Left cardiac atrium (tissue), 4 donors: ENCODE data around the gene GPR6. TPM values are rescaled to one million over a fixed set of nuclear protein-coding genes. Genes with fewer than 3 reads are reported as not detected.

Source experiments
- ATAC-seq, 2 donors: fragments of 200-7000 bp; cut with Tn5 transposase; one replicate each; pipeline ENCODE4 v1.9.1; 2020; ENCODE audit warnings: mild to moderate bottlenecking in 2 of 2, moderate library complexity in 2 of 2
- DNase-seq: peaks from one replicate; pipeline ENCODE4 v3.0.0-alpha.2; 2020
- intact Hi-C, 2 donors: fragments of 100-400 bp; cut with DNase I; formaldehyde crosslinking; loops; one replicate each; pipeline versions ENCODE4 v1.14.1 to v1.15.1; 2022 to 2023
- long read RNA-seq: library from polyadenylated mRNA; unstranded; transcript quantifications from one replicate; pipeline ENCODE4 v2.0.0, GENCODE V29; 2021
- total RNA-seq, 2 donors: library from RNA; stranded (reverse); fragmentation: NEBNext Ultra II Directional; extraction: Animal tissue kit (Norgen Biotek cat#: 25700); gene quantifications; one replicate each; pipeline ENCODE4 v1.2.1, GENCODE V29; 2021
- donor health status: DM: no; HTN: yes; CAD: no.
- donor health status: DM: no; HTN: yes; CAD: no; lungs with severe emphysema.
- donor health status: DM: yes; HTN: yes; CAD: no.
- donor health status: Dilated cardiomyopathy.

GPR6 gene
- total RNA-seq: not detected
- long read RNA-seq: 0 reads

- intact Hi-C loops: no loop called here
- DNase-seq (peak; percentile 65), ATAC-seq (peak; percentile 82 to 88)
These were observed at the start of gene GPR6 for GRCh38 chr6:109978174-109979032. Gene GPR6 (plus strand): TSS chr6:109978311. CDS start chr6:109979113, 802 bp downstream.

- no peak for DNase-seq
- no peak for ATAC-seq
- intact Hi-C loops: no loop called here
These were observed 43.8 kb upstream of the GPR6 start for GRCh38 chr6:109934293-109934692.

GRCh38 chr6:109939654-109940053 is 38.5 kb upstream of the GPR6 start:
- intact Hi-C loops: no loop called here
- DNase-seq (no peak), ATAC-seq (no peak)

GRCh38 chr6:109944448-109944847 is 33.7 kb upstream of the GPR6 start:
- ATAC-seq (no peak), DNase-seq (no peak)
- intact Hi-C loops: no loop called here

GRCh38 chr6:109945091-109945490 is 33.0 kb upstream of the GPR6 start:
- DNase-seq (no peak), ATAC-seq (no peak)
- intact Hi-C loops: no loop called here

GRCh38 chr6:109946979-109947378 is 31.1 kb upstream of the GPR6 start:
- intact Hi-C loops: no loop called here
- no peak for DNase-seq

GRCh38 chr6:109949281-109950065 is 28.6 kb upstream of the GPR6 start:
- intact Hi-C loops: no loop called here
- no peak for DNase-seq
- no peak for ATAC-seq

More at GRCh38 chr6:109946979-109947378, 31.1 kb upstream of the GPR6 start:
- no peak for ATAC-seq

GRCh38 chr6:109955491-109955890 is 22.6 kb upstream of the GPR6 start:
- DNase-seq (no peak), ATAC-seq (no peak)
- intact Hi-C loops: no loop called here

- intact Hi-C loops: no loop called here
- DNase-seq (no peak), ATAC-seq (no peak)
These were observed 19.5 kb upstream of the GPR6 start for GRCh38 chr6:109958626-109959025.

- no peak for ATAC-seq
- no peak for DNase-seq
- intact Hi-C loops: no loop called here
These were observed 16.5 kb upstream of the GPR6 start for GRCh38 chr6:109961611-109962041.

GRCh38 chr6:109962271-109962670 is 15.8 kb upstream of the GPR6 start:
- DNase-seq: no peak
- intact Hi-C loops: no loop called here
- ATAC-seq: no peak

- DNase-seq: no peak
- intact Hi-C loops: no loop called here
- ATAC-seq: no peak
These were observed 14.4 kb upstream of the GPR6 start for GRCh38 chr6:109963598-109964170.

- ATAC-seq: no peak
- intact Hi-C loops: no loop called here
These were observed 13.2 kb upstream of the GPR6 start for GRCh38 chr6:109964949-109965348.

GRCh38 chr6:109966299-109966698 is 11.8 kb upstream of the GPR6 start:
- no peak for DNase-seq
- ATAC-seq: no peak
- intact Hi-C loops: no loop called here

More at GRCh38 chr6:109964949-109965348, 13.2 kb upstream of the GPR6 start:
- no peak for DNase-seq

- ATAC-seq: no peak
- intact Hi-C loops: no loop called here
- DNase-seq: no peak
These were observed 329 bp upstream of the GPR6 start for GRCh38 chr6:109977791-109978173.

GRCh38 chr6:109979033-109979921 is 1.2 kb downstream of the GPR6 start:
- intact Hi-C loops: no loop called here
- DNase-seq: no peak
- no peak for ATAC-seq

GRCh38 chr6:109984410-109984809 is 6.3 kb downstream of the GPR6 start:
- DNase-seq (no peak), ATAC-seq (no peak)
- intact Hi-C loops: no loop called here

- intact Hi-C loops: no loop called here
- no peak for ATAC-seq
- no peak for DNase-seq
These were observed 9.1 kb downstream of the GPR6 start for GRCh38 chr6:109987196-109987595.
